ENCODE data around the gene SHF.
A peak's percentile ranks its signal among the peaks of the same experiment; 100 is the strongest.

SHF gene

GRCh38 chr15:45121706-45122417 is 65.9 kb downstream of the SHF start:
- TF ChIP-seq, protein P1, sequence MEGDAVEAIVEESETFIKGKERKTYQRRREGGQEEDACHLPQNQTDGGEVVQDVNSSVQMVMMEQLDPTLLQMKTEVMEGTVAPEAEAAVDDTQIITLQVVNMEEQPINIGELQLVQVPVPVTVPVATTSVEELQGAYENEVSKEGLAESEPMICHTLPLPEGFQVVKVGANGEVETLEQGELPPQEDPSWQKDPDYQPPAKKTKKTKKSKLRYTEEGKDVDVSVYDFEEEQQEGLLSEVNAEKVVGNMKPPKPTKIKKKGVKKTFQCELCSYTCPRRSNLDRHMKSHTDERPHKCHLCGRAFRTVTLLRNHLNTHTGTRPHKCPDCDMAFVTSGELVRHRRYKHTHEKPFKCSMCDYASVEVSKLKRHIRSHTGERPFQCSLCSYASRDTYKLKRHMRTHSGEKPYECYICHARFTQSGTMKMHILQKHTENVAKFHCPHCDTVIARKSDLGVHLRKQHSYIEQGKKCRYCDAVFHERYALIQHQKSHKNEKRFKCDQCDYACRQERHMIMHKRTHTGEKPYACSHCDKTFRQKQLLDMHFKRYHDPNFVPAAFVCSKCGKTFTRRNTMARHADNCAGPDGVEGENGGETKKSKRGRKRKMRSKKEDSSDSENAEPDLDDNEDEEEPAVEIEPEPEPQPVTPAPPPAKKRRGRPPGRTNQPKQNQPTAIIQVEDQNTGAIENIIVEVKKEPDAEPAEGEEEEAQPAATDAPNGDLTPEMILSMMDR (IDR thresholded peaks at IDR 0.05; ENCODE audit: low read depth, low read length) = no peak
- H3K4me3 ChIP-seq (ENCODE audit: low read depth, low read length) = no peak overlapping the region
- H3K36me3 ChIP-seq = no peaks in the 10 kb centered on the region
- no peak overlapping the region for H3K27ac ChIP-seq
- H3K27me3 ChIP-seq (ENCODE audit: insufficient read depth, low read depth, severe bottlenecking) = no peaks in the 10 kb centered on the region
- no peak for DNase-seq
- no peaks in the 10 kb centered on the region for H3K9me3 ChIP-seq (ENCODE audit: severe bottlenecking)

DNA sequence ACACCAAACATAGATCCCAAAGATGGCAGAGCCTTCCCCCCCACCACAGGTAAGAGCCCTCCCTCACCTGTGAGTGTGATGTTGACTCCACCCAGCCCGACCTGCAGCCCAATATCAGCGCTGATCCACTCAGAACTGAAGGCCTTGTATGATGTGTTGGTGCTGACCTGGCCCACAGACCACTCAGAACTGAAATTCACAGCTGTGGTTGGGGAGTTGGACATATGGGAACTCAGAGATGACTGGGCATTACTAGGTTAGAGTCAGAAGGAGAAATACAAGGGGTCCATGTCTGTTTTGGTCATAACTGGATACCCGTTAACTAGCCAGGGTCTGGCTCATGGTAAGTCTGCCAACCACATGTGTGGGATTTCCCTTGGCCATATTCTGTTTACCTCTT is 66.7 kb downstream of the SHF start:
- DNase-seq = no peak
- Histone ChIP-seq H3K36me3 (no peaks in the 10 kb centered on the region), H3K9me3 (ENCODE audit: severe bottlenecking) (no peaks in the 10 kb centered on the region), H3K4me3 (ENCODE audit: low read depth, low read length) (no peak overlapping the region), H3K27me3 (ENCODE audit: insufficient read depth, low read depth, severe bottlenecking) (no peaks in the 10 kb centered on the region), H3K27ac (no peak overlapping the region)
- TF ChIP-seq, protein P1 (IDR thresholded peaks at IDR 0.05; ENCODE audit: low read depth, low read length) = no peak

- Histone ChIP-seq H3K27ac (no peak overlapping the region), H3K27me3 (ENCODE audit: insufficient read depth, low read depth, severe bottlenecking) (peaks cover 3% of the 10 kb centered on the region), H3K9me3 (ENCODE audit: severe bottlenecking) (no peaks in the 10 kb centered on the region), H3K36me3 (no peaks in the 10 kb centered on the region), H3K4me3 (ENCODE audit: low read depth, low read length) (no peak overlapping the region)
- TF ChIP-seq, protein P1 (IDR thresholded peaks at IDR 0.05; ENCODE audit: low read depth, low read length) = no peak
- DNase-seq = no peak
These were observed 67.4 kb downstream of the SHF start for GRCh38 chr15:45120081-45120972.

- TF ChIP-seq, protein P1 (IDR thresholded peaks at IDR 0.05; ENCODE audit: low read depth, low read length) = no peak
- no peaks in the 10 kb centered on the region for H3K36me3 ChIP-seq
- H3K9me3 ChIP-seq (ENCODE audit: severe bottlenecking) = no peaks in the 10 kb centered on the region
- no peak overlapping the region for H3K4me3 ChIP-seq (ENCODE audit: low read depth, low read length)
- peaks cover 17% of the 10 kb centered on the region for H3K27me3 ChIP-seq (ENCODE audit: insufficient read depth, low read depth, severe bottlenecking)
- no peak for DNase-seq
- no peak overlapping the region for H3K27ac ChIP-seq
These were observed 68.8 kb downstream of the SHF start for GRCh38 chr15:45118996-45119395.

- Histone ChIP-seq H3K27ac (no peak overlapping the region), H3K27me3 (ENCODE audit: insufficient read depth, low read depth, severe bottlenecking) (peaks cover 25% of the 10 kb centered on the region), H3K4me3 (ENCODE audit: low read depth, low read length) (no peak overlapping the region), H3K9me3 (ENCODE audit: severe bottlenecking) (no peaks in the 10 kb centered on the region), H3K36me3 (no peaks in the 10 kb centered on the region)
- peak; percentile 90 for DNase-seq
- TF ChIP-seq, protein P1 (IDR thresholded peaks at IDR 0.05; ENCODE audit: low read depth, low read length) = peak; percentile 98
These were observed 69.6 kb downstream of the SHF start for GRCh38 chr15:45118131-45118588.
